HG03064 (cell line): ENCODE results near the gene COX8A.
"Not testable (repeated sequence)": the region's sequence is repeated elsewhere in the genome, so short reads cannot be mapped to it uniquely, and the experiment has no call there.

Experiments
- ATAC-seq: cut with Tn5 transposase; IDR thresholded peaks from one replicate; pipeline ENCODE4 v1.9.1; 2021; ENCODE audit warnings: low read depth; ENCODE audit not compliant: unreplicated experiment

The COX8A gene, protein sequence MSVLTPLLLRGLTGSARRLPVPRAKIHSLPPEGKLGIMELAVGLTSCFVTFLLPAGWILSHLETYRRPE

DNA sequence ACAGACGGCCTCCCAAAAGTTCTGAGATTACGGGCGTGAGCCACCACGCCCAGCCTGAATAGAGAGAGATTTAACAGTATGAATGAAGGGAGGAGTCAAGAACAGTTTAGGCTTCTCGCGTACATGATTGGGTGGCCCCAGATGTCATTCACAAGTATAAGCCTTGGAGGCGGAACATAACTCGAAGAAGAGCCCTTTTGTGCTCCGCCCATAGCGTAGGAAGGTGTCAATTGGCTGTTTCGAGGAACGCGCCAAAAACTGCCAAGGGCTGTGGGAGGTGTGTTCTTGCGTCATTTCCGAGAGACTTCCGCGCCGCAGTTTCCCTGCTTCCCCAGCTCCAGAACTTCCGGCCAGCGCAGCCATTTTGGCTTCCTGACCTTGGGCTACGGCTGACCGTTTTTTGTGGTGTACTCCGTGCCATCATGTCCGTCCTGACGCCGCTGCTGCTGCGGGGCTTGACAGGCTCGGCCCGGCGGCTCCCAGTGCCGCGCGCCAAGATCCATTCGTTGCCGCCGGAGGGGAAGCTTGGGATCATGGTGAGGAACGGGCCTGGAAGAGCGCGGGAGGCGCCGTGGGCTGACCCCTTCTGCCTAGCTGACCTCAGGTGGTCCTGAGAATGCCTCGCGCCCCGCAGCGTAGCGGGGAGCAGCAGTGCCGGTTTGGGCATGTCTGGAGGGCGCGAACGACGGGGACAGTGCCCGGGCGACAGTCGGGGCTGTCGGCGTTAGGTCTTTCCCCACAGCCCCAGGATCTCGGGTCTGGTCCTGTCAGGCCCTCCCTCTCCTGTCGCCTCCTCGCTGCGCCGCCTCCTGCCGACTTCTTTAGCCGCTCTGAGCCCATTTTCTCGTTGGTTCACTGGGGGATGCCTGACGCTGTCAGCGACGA is at the start of gene COX8A:
TSS of gene COX8A (plus strand) at position 362 of the 885 bp plus-strand sequence. CDS start at position 423, 61 bp downstream.
- peak; percentile 97 for ATAC-seq

DNA sequence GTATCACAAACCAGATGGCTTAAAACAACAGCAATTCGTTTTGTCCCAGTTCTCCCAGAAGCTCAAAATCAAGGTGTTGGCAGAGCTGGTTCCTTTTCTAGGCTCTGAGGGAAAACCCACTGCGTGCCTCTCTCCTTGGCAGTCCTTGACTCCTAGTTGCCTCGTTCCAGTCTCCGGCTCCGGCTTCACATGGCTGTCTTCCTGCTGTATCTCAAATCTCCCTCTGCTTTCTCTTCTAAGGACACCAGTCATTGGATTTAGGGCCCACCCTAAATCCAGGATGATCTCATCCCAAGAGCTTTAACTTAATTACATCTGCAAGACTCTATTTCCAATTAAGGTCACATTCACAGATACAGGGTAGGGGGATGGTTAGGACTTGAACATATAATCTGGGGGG is 44.8 kb upstream of the COX8A start:
- ATAC-seq = no peak

DNA sequence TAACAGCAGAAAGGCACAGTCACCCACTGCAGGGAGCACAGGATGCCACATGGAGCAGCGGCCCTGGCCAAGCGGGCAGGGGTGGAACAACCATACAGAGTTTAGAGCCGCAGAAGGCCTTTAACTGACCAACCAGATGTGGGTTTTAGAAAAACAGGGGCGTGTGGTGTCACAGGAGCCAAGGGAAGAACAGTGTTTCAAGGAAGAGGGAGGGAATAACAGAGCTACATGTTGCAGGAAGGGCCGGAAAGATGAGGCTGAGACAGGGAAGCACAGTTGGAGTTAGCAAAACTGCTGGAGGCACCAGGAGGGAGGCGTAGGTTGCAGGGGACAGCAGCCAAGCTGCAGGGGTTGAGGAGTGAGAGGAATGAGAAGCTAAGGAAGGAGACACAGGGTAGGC is 43.4 kb upstream of the COX8A start:
- no peak for ATAC-seq

DNA sequence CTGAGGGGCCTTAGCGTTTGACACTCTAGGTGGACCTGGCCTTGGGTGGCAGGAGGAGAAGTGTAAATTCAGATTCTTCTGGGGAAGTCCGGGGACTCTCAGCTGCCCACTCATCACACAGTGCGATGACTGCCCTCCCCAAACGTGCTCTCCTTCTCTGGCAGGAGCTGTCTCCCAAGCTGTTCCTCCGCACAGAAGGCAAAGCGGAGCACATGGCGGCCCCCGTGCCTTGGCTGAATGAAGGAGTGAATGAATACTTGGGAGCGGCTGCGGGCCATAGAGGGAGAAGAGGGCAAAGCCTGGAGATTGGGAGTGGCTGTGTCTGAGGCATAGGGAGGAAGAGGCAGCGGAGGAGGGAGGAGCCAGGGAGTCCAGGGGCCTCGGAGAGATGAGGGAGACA is 42.5 kb upstream of the COX8A start:
- no peak for ATAC-seq

DNA sequence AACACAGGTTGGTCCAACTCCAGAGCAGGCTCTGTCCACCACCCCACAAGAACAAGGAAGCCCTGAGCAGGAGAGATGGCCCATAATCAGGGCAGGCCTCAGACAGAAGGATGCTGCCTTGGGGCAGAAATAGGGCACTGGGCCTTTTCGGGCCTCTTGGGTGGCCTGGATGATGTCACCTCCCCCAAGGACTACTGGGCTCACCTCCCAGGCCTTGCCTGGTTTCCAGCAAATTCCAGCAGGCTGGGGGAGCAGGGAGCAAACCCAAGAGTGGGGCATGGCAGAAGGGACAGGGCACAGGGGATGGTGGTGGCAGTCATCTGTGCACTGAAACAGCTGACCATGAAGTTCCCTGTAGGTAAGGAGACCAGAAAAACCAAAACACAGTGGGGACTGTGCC is 41.0 kb upstream of the COX8A start:
- ATAC-seq = no peak

DNA sequence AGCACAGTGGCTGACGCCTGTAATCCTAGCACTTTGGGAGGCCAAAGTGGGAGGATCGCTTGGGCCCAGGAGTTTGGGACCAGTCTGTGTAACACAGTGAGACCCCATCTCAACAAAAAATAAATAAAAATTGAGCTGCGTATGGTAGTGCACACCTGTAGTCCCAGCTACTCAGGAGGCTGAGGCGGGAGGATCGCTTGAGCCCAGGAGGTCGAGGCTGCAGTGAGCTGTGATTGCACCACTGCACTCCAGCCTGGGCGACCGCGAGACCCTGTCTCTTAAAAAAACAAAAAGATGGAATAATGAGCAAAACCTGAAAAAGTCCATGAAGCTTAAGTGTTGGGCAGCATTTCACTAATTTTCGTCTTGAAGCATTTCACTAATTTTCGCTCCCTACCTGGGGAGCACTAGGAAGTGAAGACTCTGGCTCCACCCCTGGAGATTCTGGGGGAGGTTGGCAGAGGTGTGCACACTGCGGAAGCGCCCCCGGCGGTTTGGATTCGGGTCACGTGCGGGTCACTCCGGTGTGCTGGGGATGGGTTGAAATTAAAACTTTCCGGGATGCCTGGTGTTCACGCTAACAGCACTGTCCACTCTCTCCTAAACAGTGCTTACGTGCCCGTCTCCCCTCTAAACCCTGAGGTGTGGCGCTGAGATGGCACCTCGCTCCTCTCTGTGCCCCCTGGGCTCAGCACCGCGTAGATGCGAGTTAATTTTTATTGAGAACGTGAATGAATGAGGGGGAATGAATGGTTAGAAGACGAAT is 36.5 kb upstream of the COX8A start:
- ATAC-seq = peak; percentile 23

DNA sequence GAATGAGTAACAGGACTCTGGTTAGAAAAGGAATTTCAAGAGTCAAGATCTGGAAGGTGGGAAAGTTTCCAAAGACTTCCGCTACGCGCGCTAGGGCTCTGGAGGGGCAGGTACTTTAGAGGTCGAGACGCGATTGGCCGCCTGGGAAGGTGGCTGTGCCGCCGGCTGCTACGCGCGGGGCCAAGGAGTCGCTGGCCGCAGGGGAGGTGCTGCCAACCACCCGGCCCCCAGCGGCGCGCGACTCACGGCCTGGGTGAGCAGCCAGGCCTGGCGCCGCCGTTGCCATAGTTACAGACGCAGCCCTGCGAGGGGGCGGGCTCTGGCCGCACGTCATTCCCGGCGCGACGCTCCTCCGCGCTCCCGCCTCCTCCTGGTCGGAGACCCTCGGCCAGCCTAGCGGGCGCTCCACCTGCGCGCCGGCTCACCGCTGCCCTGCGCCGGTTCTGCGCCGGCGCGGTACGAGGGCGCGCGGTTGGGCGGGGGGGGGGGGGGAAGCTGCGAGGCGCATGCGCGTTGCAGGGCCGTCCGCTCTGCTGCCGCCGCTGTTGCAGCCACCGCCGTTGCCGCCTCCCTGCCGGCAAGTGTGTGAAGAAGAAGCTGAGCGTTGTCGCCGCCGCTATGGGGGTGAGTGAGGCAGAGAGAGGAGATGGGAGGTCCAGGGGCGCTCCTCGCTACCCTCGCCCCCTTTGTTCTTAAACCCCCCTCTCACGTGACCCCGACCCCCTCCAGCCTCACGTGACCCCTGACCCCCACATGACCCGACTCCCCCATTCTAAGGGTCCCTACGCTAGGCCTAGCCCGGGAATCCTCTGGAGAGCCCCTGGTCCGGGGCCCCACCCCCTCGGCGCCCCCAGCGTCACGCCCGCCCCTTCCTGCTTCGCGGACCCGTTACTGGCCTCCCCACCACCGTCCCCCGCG is 35.7 kb upstream of the COX8A start, which contains the start of gene NAA40:
TSS of gene NAA40 (plus strand) at position 524 of the 918 bp plus-strand sequence. CDS start at position 619, 95 bp downstream.
- peak; percentile 73 for ATAC-seq

DNA sequence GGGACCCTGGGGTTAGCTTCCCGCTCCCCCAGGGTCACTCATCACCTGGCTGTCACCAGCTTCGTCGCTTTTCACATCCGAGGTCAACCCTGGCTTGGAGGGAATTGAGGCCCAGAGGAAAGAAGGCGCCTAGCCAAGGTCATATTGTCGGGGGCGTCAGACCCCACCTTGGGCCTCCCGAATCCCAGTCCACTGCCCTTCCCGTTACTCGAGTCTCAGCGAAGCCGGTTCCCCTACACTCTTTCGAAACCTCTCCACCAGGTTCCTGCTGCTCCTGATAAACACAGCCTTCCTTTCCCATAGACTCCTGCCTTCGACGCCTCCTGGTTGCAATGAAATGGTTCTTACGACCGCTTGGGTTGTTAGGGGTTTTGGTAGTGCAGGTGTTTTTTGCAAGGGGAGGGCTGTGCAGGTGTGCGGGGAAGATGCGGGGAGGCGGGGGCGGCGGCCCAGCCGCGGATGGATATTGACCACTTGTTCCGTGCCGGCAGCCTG is 35.0 kb upstream of the COX8A start:
- ATAC-seq = no peak

DNA sequence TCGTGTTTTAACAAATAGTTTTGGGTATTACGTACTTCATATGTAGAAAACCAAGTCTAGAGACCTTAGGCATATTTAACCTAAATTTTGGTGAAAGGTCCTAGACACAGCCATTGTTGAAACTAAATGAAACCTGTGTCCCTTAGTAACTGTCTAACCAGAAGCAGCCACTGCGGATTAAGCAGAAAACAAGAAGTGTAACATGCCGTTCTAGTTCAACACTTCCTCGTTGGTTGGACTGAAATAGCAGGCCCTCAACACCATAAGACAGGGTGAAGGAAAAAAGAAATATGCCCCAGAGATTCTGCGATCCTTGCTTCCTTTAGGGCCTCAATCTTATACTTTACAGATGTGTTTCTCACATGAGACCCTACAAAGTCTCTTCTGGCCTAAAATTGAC is 33.6 kb upstream of the COX8A start:
- no peak for ATAC-seq

DNA sequence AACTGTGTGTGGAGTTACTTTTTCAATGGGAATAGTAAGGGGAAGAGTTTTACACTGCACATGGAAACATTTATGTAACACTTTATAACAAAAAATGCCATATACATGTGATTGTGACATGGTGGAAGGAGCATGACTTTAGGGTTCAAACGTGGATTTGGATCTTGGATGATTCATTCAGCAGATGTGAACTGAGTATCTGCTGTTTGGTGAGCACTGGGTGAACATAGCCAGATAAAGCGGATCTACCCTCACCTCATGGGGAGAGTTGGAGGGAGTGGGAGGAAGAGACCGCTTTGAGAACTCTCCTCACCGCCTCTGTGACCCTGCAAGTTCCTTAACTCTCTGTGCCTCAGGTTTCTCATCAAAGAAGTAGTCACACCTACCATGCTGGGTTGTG is 32.5 kb upstream of the COX8A start:
- no peak for ATAC-seq

DNA sequence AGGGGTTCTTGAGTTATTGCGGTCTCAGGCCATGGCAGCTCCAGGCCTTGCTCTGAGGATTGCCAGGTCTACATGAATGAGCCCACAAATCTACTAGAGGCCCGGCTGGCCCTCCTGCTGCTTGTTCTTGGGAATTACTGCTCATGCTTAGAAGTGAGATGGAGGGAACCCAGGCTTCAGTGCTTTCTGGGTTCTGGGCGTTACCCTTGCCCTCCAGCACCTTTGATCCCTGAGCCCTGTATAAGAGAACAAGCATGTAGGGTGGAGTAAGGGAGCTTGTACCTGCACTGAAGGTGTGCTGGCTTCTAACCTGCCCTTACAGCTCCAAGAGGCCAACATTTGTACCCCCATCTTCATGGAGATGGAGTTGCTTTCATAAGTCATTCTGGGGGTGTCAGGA is 31.6 kb upstream of the COX8A start:
- ATAC-seq = no peak

DNA sequence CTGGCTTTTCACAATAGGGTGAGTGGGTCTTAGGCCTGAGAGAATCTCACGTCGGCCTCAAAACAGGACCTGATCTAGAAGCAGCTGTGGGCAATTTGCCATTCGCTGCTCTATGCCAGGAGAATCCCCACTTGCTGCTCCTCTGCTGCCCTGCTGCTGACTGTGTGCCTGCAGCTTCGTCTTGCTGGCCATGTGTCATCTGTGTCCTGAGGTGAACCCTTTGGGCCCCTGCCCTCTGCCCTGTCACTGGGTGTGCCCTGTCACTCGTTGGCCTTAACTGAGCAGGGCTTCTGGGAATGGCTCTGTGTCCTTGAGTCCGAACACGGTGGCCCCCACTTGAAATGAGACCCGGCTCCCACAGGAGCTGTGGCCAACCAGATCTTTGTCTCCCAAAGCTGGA is 29.4 kb upstream of the COX8A start:
- ATAC-seq = no peak

DNA sequence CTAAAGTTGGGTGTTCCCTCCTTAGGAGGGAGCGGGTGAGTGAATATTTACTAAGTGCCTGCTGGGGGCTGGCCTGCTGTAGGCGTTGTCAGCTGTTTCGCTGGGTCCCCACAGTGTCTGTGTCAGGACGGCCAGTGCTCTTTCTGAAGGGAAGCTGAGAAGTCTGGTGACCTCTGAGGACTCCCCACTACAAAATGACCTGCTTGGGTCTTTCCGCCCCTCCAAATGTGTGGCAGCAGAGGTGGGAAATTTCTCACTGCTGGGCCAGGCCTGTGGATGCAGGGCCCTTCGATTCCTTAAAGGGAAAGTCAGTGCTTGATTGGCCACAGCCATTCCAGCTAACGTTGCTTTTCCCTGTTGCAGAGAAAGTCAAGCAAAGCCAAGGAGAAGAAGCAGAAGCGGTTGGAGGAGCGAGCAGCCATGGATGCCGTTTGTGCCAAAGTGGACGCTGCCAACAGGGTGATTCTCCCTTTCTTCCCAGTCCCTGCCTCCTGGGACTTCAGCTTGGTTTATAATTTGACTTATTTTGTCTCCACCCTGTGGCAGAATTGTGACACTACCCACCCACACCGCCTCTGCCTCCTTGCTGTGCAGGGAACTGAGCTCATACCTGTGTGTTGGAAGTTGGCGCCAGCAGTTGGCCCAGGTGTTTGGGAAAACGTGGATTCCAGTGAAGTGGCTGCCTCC is 28.8 kb upstream of the COX8A start:
- no peak for ATAC-seq

DNA sequence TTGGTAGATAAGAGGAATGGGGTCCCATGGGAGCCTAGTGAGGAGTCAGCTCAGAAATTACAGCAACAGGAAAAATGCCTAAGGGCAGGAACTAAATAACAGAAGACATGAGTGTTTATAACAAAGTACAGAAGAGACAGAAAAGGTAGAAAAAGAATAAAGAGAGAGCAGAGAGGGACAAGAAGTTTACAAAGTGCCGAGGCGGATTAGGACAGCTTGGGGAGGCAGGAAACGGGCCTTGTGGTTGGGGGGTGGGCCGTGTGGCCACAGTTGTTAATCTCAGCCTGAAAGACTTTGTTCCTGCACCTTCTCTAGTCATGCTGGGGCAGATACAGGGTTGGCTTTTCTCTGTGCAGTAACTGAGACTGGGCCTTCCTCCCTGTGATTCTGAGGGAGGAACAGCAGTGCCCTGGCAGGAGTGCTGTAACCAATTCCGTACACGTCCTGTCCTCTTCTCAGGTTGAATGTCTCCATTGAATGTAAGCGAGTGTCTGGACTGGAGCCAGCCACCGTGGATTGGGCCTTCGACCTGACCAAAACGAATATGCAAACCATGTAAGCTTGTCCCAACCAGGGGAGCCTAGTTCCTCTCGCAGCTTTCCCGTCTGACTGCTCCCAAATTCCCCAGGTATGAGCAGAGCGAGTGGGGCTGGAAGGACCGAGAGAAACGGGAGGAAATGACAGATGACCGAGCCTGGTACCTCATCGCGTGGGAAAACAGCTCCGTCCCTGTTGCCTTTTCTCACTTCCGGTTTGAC is 22.5 kb upstream of the COX8A start:
- no peak for ATAC-seq

DNA sequence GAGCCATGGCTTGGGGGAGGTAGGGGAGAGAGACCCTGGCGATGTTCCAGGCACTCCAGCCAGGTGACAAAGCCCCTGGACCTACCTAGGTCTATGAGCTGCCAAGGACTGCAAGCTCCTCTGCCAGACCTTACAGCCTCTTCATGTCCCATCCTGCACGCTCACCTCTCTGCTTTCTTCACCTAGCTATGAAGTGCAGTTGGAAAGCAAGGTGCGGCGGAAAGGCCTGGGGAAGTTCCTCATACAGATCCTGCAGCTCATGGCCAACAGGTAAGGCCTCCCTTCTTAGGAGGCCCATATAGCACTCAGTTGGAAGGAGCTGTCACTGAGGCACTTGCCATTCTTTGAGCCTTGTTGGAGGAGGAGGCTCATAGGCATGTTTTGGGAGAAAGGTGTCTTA is 21.9 kb upstream of the COX8A start:
- no peak for ATAC-seq

DNA sequence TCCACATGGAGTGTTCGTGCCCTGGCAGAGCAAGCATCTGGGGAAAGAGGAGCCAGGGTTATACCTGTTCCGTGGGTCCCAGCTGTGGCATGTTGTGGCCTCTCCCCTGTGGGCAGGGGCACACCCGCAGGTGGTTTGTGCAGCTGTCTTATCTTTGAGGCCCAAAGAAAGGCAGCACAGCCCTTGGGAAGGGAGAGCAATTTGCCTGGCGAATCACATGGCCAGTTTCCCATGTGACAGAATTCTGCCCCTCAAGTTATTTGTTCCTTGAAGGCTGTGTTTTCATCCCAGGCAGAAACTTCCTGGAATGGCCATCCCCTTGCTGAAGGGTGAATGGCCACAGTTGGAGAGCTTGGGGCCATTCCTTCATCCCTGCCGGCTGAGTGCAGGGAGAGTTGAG is 16.4 kb upstream of the COX8A start:
- no peak for ATAC-seq

DNA sequence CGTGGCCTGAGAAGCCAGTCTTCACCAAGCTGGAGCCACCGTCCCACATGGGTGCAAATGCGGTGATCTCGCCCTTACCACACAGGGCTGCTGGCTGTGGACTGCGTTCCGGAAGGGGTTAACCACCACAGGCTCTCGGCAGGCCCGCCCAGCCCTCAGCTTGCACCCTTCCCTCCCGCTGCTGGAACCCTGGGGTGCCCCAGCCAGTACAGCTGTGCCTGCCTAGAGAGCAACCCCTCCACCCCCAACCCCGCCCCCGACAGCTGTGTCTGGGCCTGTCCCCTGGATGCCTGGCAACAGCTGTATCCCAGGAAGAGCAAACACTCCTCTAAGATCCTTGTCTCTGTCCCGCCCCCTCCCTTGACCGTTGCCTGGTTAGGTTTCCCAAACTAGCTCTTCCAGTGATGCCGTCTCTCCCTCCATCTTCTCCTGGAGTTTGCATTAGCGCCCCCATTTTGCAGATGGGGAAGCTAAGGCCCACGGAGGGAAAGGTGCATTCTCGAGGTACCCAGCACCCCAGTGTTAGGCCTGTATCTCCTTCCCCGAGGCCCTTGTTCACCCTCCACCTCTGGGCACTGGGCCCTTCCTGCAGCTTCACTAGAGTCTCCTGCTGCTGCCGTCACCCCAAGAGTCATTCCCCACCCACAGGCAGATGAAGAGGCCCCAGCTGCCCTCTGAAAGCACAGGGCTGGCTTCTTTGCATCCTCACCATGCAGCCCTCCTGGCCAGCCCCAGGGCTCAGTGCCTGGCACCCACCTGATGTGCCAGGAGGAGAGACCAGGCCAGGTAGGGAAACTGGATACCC is 12.6 kb upstream of the COX8A start:
- ATAC-seq = no peak

DNA sequence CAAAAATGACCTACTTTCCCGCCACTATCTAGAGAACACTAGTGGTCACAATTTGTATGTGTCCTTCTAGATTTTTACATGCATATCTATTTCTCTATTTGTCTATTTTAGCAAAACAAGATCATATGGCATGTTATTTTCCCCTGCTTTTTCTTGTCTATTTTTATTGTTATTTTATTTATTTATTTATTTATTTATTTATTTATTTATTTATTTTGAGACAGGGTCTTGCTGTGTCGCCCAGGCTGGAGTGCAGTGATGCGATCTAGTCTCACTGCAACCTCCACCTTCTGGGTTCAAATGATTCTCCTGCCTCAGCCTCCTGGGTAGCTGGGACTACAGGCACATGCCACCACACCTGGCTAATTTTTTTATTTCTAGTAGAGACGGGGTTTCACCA is 10.5 kb upstream of the COX8A start:
- not testable (repeated sequence) for ATAC-seq
